Measurements from ENCODE around the gene UQCC3.
"Not testable (repeated sequence)": the region's sequence is repeated elsewhere in the genome, so short reads cannot be mapped to it uniquely, and the experiment has no call there.

Gene UQCC3

GRCh38 chr11:62665599-62666258 lies 5.7 kb upstream of the UQCC3 start:
- DNase-seq (ENCODE audit: low read depth in 2 of 2), result peak; percentile 27 to 44

GRCh38 chr11:62666259-62666926 lies 5.1 kb upstream of the UQCC3 start:
- DNase-seq (ENCODE audit: low read depth in 2 of 2), result no peak

- DNase-seq (ENCODE audit: low read depth in 2 of 2), result no peak
Measured at GRCh38 chr11:62667460-62667859, 4.0 kb upstream of the UQCC3 start.

GRCh38 chr11:62669420-62670161 lies 1.9 kb upstream of the UQCC3 start:
- DNase-seq (ENCODE audit: low read depth in 2 of 2), result no peak

DNA sequence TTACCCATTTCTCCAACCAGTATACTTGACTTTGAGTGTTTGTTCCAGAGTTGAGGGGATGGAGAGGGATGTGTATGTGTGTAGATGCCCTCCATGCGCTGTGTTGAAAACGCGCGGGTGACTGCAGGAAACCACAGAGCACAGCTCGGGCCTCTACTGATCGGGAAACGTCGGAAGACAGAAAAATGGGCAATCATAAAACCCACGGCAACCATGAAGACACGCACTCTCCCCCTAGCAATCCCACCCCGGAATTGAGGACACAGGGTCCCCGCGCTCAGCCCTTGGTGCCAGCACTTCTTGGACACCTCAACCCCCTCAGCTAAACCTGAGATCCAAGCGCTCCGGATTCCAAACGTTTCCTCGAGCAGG lies 251 bp upstream of the UQCC3 start:
- no peak for DNase-seq (ENCODE audit: low read depth in 2 of 2)

- DNase-seq (ENCODE audit: low read depth in 2 of 2), result no peak
Measured at GRCh38 chr11:62673196-62673525, 1.7 kb downstream of the UQCC3 start.

GRCh38 chr11:62675415-62675814 lies 3.9 kb downstream of the UQCC3 start:
- not testable (repeated sequence) for DNase-seq (ENCODE audit: low read depth in 2 of 2)

- DNase-seq (ENCODE audit: low read depth in 2 of 2), result no peak
Measured at GRCh38 chr11:62676698-62677097, 5.2 kb downstream of the UQCC3 start.

GRCh38 chr11:62677156-62677555 lies 5.7 kb downstream of the UQCC3 start:
- no peak for DNase-seq (ENCODE audit: low read depth in 2 of 2)

DNA sequence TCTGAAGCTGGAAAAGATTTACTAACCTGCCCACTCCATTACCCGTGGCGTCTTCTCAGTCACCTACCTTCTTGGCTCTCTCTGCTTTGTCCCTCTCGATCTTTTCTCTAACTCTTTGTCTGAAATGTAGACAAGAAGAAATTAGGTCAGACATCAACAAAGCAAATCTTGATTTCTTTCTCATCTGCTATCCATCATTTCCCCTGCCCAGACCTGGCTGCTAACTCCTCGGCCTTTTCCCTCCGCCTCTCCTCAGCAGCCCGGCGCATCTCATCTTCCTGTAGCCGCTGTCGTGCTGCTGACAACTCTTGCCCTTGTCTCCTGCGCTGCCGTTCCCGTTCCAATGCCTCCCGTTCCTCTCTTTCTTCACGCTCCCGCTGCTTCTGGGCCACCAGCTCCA lies 6.2 kb downstream of the UQCC3 start:
- DNase-seq (ENCODE audit: low read depth in 2 of 2), result no peak

GRCh38 chr11:62678433-62678769 lies 6.9 kb downstream of the UQCC3 start:
- no peak for DNase-seq (ENCODE audit: low read depth in 2 of 2)

GRCh38 chr11:62678770-62679696 lies 7.6 kb downstream of the UQCC3 start, which contains the start of gene UBXN1:
TSS of gene UBXN1 (minus strand) at chr11:62679073. CDS start at chr11:62678923, 150 bp downstream.
- peak; percentile 76 to 89 for DNase-seq (ENCODE audit: low read depth in 2 of 2)

- DNase-seq (ENCODE audit: low read depth in 2 of 2), result no peak
Measured at GRCh38 chr11:62680825-62681240, 9.4 kb downstream of the UQCC3 start.

DNA sequence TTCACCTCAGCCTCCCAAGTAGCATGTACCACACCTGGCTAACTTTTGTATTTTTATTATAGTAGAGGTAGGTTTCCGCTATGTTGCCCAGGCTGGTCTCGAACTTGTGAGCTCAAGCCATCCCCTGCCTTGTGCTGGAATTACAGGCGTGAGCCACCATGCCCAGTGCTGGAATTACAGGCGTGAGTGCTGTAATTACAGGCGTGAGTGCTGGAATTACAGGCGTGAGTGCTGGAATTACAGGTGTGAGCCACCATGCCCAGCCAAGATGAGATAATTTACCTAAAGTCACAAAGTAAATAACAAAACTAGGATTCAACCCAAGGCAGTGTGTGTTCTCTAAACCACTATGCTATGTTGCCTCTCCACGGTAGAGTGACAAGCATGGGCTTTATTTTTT lies 11.0 kb downstream of the UQCC3 start:
- no peak for DNase-seq (ENCODE audit: low read depth in 2 of 2)

GRCh38 chr11:62687508-62688396 lies 16.3 kb downstream of the UQCC3 start:
- DNase-seq (ENCODE audit: low read depth in 2 of 2), result no peak

GRCh38 chr11:62688491-62688890 lies 17.0 kb downstream of the UQCC3 start:
- no peak for DNase-seq (ENCODE audit: low read depth in 2 of 2)

GRCh38 chr11:62689421-62690183 lies 18.1 kb downstream of the UQCC3 start, which contains the start of gene LRRN4CL:
TSS of gene LRRN4CL (minus strand) at chr11:62689530. CDS start at chr11:62688508, 1,022 bp downstream.
- no peak for DNase-seq (ENCODE audit: low read depth in 2 of 2)

DNA sequence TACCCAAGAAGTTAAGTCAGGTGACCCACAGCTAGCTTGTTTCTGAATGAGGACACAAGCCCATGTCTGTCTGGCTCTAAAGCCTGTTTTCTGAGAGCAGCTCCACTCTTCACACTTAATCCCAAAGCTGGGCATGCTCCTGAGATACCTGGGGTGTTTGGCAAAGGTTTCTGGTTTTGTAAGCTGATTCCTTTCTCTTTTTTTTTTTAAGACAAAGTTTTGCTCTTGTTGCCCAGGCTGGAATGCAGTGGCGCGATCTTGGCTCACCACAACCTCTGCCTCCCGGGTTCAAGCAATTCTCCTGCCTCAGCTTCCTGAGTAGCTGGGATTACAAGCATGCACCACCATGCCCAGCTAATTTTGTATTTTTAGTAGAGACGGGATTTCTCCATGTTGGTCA lies 22.2 kb downstream of the UQCC3 start:
- DNase-seq (ENCODE audit: low read depth in 2 of 2), result not testable (repeated sequence)

- peak; percentile 65 to 66 for DNase-seq (ENCODE audit: low read depth in 2 of 2)
Measured at GRCh38 chr11:62694455-62695167, 23.1 kb downstream of the UQCC3 start.

Measured in stimulated activated CD4-positive, alpha-beta T cell treated with anti-CD3 and anti-CD28 coated beads, Interleukin-4, amount 100 ng/mL, for 48 hours (primary cell).